Measurements from ENCODE around the gene ASB18. TPM values are rescaled to one million over a fixed set of nuclear protein-coding genes. Genes with fewer than 3 reads are reported as not detected.

The ASB18 gene
- total RNA-seq, 4 donors from 2014 or later, result not detected

GRCh38 chr2:236307641-236308040 is 43.4 kb upstream of the ASB18 start:
- DNase-seq, result no peak
- Histone ChIP-seq H3K9me3 (no peaks in the 10 kb centered on the region), H3K36me3 (no peaks in the 10 kb centered on the region), H3K4me1 (no peaks in the 10 kb centered on the region), H3K27me3 (no peaks in the 10 kb centered on the region), H3K27ac (no peak overlapping the region), H3K4me3 (no peak overlapping the region)
- TF ChIP-seq EP300 (IDR thresholded peaks at IDR 0.05; ENCODE audit: low read depth), result no peak
- in situ Hi-C loops (cut with MboI; ENCODE audit: low pct_ligation_motif_present in 1 of 4, low pct_unique_long_range_greater_than_20kb in 1 of 4, low sequenced_read_pairs in 3 of 4), result no loop called here
- 80 to 84% methylated on average over 1 to 12 of the region's 12 CpGs for WGBS, 2 donors (ENCODE audit: low coverage in 1 of 2)
- intact Hi-C loops (cut with DNase I; ENCODE audit: low total_unique reads), result no loop called here

DNA sequence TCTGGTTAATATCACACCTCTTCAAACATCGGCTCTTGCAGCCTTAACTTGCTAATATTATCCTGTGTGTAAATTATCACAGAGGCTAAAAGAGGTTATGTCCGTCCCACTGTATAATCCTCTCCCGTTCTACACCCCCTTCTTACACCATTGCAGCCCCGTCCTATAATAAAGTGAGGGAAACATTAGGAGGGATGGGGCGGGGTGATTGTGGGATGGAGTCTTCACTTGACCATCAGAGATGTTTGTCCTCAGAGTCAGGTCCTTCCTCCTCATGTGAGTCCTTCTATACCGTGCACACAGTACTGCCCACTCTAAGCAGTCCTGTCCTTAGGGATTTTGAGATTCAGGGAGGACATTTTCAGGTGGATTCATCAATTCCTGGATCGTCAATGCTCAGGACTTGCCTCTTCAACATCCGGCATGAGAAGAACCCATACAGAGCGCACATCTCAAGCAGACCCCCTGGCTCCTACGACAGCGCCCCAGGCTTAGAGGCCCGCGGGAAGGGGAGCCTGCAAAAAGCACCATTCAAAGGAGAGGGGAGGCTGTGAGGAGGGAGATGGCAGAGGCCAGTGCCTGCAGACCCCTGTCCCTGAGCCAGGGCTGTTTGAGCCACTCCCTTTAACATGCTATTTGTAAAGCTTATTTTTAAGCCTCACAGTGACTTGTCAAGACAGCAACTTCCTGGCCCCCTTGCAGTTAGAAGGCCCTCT is 42.8 kb upstream of the ASB18 start:
- TF ChIP-seq, protein P1, sequence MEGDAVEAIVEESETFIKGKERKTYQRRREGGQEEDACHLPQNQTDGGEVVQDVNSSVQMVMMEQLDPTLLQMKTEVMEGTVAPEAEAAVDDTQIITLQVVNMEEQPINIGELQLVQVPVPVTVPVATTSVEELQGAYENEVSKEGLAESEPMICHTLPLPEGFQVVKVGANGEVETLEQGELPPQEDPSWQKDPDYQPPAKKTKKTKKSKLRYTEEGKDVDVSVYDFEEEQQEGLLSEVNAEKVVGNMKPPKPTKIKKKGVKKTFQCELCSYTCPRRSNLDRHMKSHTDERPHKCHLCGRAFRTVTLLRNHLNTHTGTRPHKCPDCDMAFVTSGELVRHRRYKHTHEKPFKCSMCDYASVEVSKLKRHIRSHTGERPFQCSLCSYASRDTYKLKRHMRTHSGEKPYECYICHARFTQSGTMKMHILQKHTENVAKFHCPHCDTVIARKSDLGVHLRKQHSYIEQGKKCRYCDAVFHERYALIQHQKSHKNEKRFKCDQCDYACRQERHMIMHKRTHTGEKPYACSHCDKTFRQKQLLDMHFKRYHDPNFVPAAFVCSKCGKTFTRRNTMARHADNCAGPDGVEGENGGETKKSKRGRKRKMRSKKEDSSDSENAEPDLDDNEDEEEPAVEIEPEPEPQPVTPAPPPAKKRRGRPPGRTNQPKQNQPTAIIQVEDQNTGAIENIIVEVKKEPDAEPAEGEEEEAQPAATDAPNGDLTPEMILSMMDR (IDR thresholded peaks at IDR 0.05), result no peak
- no peak for TF ChIP-seq EP300 (IDR thresholded peaks at IDR 0.05; ENCODE audit: low read depth)
- no peak for TF ChIP-seq POLR2A (IDR thresholded peaks at IDR 0.05)
- no peak for TF ChIP-seq POLR2AphosphoS5 (IDR thresholded peaks at IDR 0.05)
- Histone ChIP-seq H3K27ac (no peak overlapping the region), H3K4me1 (no peaks in the 10 kb centered on the region), H3K9me3 (no peaks in the 10 kb centered on the region), H3K27me3 (no peaks in the 10 kb centered on the region), H3K4me3 (no peak overlapping the region), H3K36me3 (no peaks in the 10 kb centered on the region)
- no peak for DNase-seq
- in situ Hi-C loops (cut with MboI; ENCODE audit: low pct_ligation_motif_present in 1 of 4, low pct_unique_long_range_greater_than_20kb in 1 of 4, low sequenced_read_pairs in 3 of 4), result no loop called here
- intact Hi-C loops (cut with DNase I; ENCODE audit: low total_unique reads), result no loop called here
- WGBS, 2 donors (ENCODE audit: low coverage in 1 of 2), result 67 to 70% methylated on average over 5 to 13 of the region's 13 CpGs

DNA sequence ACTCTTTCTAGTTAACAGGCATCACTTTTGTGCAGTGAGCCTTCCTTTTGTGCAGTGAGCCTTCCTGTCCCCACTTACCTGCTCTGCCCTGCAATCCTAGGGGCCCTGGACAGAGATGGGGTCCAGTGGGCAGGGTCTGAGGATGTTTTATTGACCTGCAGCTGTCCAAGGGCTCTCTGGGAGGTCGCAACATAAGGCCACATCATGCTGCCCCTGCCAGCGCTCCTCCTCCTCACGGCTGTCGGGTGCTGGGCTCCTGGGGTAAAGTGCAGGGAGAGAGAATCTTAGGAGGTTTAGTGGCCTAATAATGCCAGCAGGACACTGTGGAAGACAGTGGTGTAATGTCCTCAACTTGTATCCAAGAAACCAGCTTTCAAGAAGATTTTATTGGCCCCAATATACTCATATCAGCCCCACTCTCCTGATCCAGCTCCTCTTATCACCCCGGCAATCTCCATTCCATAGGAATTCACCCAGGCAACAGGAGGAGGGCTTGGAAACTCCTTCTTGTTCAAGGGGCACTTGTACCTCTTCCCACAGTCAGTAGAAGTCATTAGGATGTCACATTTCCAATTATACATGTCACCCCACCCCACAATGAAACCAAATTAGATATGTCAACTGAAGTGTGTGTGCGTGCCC is 41.9 kb upstream of the ASB18 start:
- no peak overlapping the region for H3K4me3 ChIP-seq
- TF ChIP-seq POLR2A (IDR thresholded peaks at IDR 0.05), result no peak
- no peak for TF ChIP-seq EP300 (IDR thresholded peaks at IDR 0.05; ENCODE audit: low read depth)
- TF ChIP-seq, protein P1 (IDR thresholded peaks at IDR 0.05), result no peak
- no peak for TF ChIP-seq POLR2AphosphoS5 (IDR thresholded peaks at IDR 0.05)
- no peaks in the 10 kb centered on the region for H3K36me3 ChIP-seq
- no peaks in the 10 kb centered on the region for H3K27me3 ChIP-seq
- in situ Hi-C loops (cut with MboI; ENCODE audit: low pct_ligation_motif_present in 1 of 4, low pct_unique_long_range_greater_than_20kb in 1 of 4, low sequenced_read_pairs in 3 of 4), result no loop called here
- no peaks in the 10 kb centered on the region for H3K4me1 ChIP-seq
- intact Hi-C loops (cut with DNase I; ENCODE audit: low total_unique reads), result no loop called here
- H3K27ac ChIP-seq, result no peak overlapping the region
- H3K9me3 ChIP-seq, result no peaks in the 10 kb centered on the region
- WGBS, 2 donors (ENCODE audit: low coverage in 1 of 2), result 0 to 67% methylated on average over 1 to 6 of the region's 6 CpGs
- no peak for DNase-seq

DNA sequence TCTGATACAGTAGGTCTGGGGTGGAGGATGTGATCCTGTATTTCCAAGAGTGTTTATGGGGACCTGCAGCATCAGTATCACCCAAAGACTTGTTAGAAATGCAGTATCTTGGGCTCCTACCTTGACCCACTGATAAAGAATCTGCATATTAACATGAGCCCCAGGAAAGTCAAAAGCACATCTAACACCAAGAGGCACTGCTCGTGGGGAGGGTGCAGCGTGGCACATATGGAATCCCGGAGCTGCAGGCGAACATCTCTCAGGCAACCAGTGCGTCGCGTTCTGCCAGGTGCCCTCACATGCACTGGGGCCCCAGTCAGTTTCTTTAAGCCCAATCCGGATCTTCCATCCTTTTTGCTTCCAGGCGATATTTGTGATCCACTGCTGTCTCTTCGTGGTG is 41.3 kb upstream of the ASB18 start:
- TF ChIP-seq EP300 (IDR thresholded peaks at IDR 0.05; ENCODE audit: low read depth), result no peak
- TF ChIP-seq, protein P1 (IDR thresholded peaks at IDR 0.05), result no peak
- no peak for TF ChIP-seq POLR2A (IDR thresholded peaks at IDR 0.05)
- TF ChIP-seq POLR2AphosphoS5 (IDR thresholded peaks at IDR 0.05), result no peak
- in situ Hi-C loops (cut with MboI; ENCODE audit: low pct_ligation_motif_present in 1 of 4, low pct_unique_long_range_greater_than_20kb in 1 of 4, low sequenced_read_pairs in 3 of 4) (no loop called here), intact Hi-C loops (cut with DNase I; ENCODE audit: low total_unique reads) (no loop called here)
- no peak for DNase-seq
- no peaks in the 10 kb centered on the region for H3K36me3 ChIP-seq
- H3K27me3 ChIP-seq, result no peaks in the 10 kb centered on the region
- no peaks in the 10 kb centered on the region for H3K4me1 ChIP-seq
- no peak overlapping the region for H3K4me3 ChIP-seq
- WGBS, 2 donors (ENCODE audit: low coverage in 1 of 2), result 60 to 84% methylated on average over 1 to 10 of the region's 10 CpGs
- no peaks in the 10 kb centered on the region for H3K9me3 ChIP-seq
- H3K27ac ChIP-seq, result no peak overlapping the region

All from transverse colon (tissue), 4 donors.